Activated CD4-positive, CD25-positive, alpha-beta regulatory T cell treated with anti-CD3 and anti-CD28 coated beads, Interleukin-2, amount 50 U/mL, for 72 hours (primary cell): Measurements from ENCODE around the gene VAMP7.
"Not testable (repeated sequence)": the region's sequence is repeated elsewhere in the genome, so short reads cannot be mapped to it uniquely, and the experiment has no call there.

Experiments used
- DNase-seq: peaks from one replicate; pipeline ENCODE4 v3.0.0; 2021

VAMP7 gene

GRCh38 chrX:155881158-155881993 is at the start of gene VAMP7:
Gene VAMP7, plus strand, starts transcription at chrX:155881345. Its CDS starts 8,122 bp downstream, at chrX:155889467.
- DNase-seq, result peak; percentile 71

GRCh38 chrX:155841232-155841631 is 39.9 kb upstream of the VAMP7 start:
- DNase-seq, result no peak

- not testable (repeated sequence) for DNase-seq
Observed at GRCh38 chrX:155851786-155852185, 29.4 kb upstream of the VAMP7 start.

- DNase-seq, result no peak
Observed at GRCh38 chrX:155857561-155857960, 23.6 kb upstream of the VAMP7 start.

GRCh38 chrX:155864655-155865054 is 16.5 kb upstream of the VAMP7 start:
- DNase-seq, result no peak

- DNase-seq, result no peak
Observed at GRCh38 chrX:155865193-155865592, 16.0 kb upstream of the VAMP7 start.

- no peak for DNase-seq
Observed at GRCh38 chrX:155867821-155868220, 13.3 kb upstream of the VAMP7 start.

GRCh38 chrX:155870958-155871357 is 10.2 kb upstream of the VAMP7 start:
- DNase-seq, result no peak

- no peak for DNase-seq
Observed at GRCh38 chrX:155871934-155872333, 9.2 kb upstream of the VAMP7 start.

GRCh38 chrX:155873188-155873587 is 8.0 kb upstream of the VAMP7 start:
- no peak for DNase-seq

- DNase-seq, result no peak
Observed at GRCh38 chrX:155874571-155875244, 6.4 kb upstream of the VAMP7 start.

- no peak for DNase-seq
Observed at GRCh38 chrX:155876704-155877103, 4.4 kb upstream of the VAMP7 start.

GRCh38 chrX:155877288-155877687 is 3.9 kb upstream of the VAMP7 start:
- DNase-seq, result no peak

GRCh38 chrX:155880586-155881157 is 473 bp upstream of the VAMP7 start:
- DNase-seq, result no peak

- DNase-seq, result no peak
Observed at GRCh38 chrX:155886409-155886808, 5.3 kb downstream of the VAMP7 start.

- DNase-seq, result no peak
Observed at GRCh38 chrX:155888139-155888538, 7.0 kb downstream of the VAMP7 start.

GRCh38 chrX:155889328-155889727 is 8.2 kb downstream of the VAMP7 start:
- no peak for DNase-seq

- no peak for DNase-seq
Observed at GRCh38 chrX:155891446-155892210, 10.5 kb downstream of the VAMP7 start.

GRCh38 chrX:155893521-155893920 is 12.4 kb downstream of the VAMP7 start:
- DNase-seq, result no peak

GRCh38 chrX:155896512-155896911 is 15.4 kb downstream of the VAMP7 start:
- no peak for DNase-seq

GRCh38 chrX:155899366-155899765 is 18.2 kb downstream of the VAMP7 start:
- DNase-seq, result no peak

- no peak for DNase-seq
Observed at GRCh38 chrX:155900765-155901164, 19.6 kb downstream of the VAMP7 start.

GRCh38 chrX:155907661-155908060 is 26.5 kb downstream of the VAMP7 start:
- not testable (repeated sequence) for DNase-seq
